ENCODE data around the gene PFKM.

GRCh38 chr12:48182631-48183030 lies 63.5 kb downstream of the PFKM start:
- TF ChIP-seq, protein P1, sequence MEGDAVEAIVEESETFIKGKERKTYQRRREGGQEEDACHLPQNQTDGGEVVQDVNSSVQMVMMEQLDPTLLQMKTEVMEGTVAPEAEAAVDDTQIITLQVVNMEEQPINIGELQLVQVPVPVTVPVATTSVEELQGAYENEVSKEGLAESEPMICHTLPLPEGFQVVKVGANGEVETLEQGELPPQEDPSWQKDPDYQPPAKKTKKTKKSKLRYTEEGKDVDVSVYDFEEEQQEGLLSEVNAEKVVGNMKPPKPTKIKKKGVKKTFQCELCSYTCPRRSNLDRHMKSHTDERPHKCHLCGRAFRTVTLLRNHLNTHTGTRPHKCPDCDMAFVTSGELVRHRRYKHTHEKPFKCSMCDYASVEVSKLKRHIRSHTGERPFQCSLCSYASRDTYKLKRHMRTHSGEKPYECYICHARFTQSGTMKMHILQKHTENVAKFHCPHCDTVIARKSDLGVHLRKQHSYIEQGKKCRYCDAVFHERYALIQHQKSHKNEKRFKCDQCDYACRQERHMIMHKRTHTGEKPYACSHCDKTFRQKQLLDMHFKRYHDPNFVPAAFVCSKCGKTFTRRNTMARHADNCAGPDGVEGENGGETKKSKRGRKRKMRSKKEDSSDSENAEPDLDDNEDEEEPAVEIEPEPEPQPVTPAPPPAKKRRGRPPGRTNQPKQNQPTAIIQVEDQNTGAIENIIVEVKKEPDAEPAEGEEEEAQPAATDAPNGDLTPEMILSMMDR (IDR thresholded peaks at IDR 0.05): no peak
- TF ChIP-seq EP300 (IDR thresholded peaks at IDR 0.05): no peak
- TF ChIP-seq POLR2A (IDR thresholded peaks at IDR 0.05): no peak

All from ovary (tissue), 3 donors.